Gastrocnemius medialis (tissue), 4 donors: ENCODE results near the gene SGPP2.

Experiments
- POLR2A ChIP-seq, 2 donors: fragments of 450-650 bp; IDR thresholded peaks; one replicate each; pipeline ENCODE4 v1.6.1; 2017; ENCODE audit warnings: antibody characterized with exemption in 2 of 2, mild to moderate bottlenecking in 2 of 2, moderate library complexity in 2 of 2
- TF ChIP-seq, protein P1 (sequence below), 5 experiments: fragments of 450-650 bp in 3 of 5; fragments of 200-600 bp in 2 of 5; sonication (generic) in 2 of 5; IDR thresholded peaks in 4 of 5; conservative IDR thresholded peaks in 1 of 5; 1 replicate in 4 of 5; 2 replicates in 1 of 5; pipeline ENCODE4 v1.5.1; 2016 to 2019; ENCODE audit warnings: antibody characterized with exemption in 5 of 5, mild to moderate bottlenecking in 3 of 5, moderate library complexity in 3 of 5

DNA sequence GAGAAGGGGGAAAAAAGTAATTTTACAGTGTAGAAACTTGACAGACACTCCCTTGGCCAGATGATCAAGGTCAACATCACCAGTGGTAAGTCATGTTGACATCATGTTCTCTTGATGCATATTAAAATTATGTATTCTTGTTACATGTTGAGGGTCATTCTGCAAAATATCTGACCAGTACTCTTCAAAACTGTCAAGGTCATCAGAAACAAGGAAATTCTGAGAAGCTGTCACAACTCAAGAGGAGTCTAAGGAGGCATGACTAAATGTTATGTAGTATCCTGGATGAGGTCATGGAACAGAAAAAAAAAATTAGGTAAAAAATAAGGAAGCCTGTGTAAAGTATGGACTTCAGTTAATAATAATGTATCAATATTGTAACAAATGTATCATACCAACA, 6.3 kb downstream of the SGPP2 start:
- TF ChIP-seq, protein P1, sequence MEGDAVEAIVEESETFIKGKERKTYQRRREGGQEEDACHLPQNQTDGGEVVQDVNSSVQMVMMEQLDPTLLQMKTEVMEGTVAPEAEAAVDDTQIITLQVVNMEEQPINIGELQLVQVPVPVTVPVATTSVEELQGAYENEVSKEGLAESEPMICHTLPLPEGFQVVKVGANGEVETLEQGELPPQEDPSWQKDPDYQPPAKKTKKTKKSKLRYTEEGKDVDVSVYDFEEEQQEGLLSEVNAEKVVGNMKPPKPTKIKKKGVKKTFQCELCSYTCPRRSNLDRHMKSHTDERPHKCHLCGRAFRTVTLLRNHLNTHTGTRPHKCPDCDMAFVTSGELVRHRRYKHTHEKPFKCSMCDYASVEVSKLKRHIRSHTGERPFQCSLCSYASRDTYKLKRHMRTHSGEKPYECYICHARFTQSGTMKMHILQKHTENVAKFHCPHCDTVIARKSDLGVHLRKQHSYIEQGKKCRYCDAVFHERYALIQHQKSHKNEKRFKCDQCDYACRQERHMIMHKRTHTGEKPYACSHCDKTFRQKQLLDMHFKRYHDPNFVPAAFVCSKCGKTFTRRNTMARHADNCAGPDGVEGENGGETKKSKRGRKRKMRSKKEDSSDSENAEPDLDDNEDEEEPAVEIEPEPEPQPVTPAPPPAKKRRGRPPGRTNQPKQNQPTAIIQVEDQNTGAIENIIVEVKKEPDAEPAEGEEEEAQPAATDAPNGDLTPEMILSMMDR (IDR thresholded peaks at IDR 0.05 in 4 of 5, conservative IDR thresholded peaks at IDR 0.05 in 1 of 5): no peak
- no peak for TF ChIP-seq POLR2A (IDR thresholded peaks at IDR 0.05)
